Immature natural killer cell (primary cell): ENCODE measurements around the gene CLDN4. TPM values are rescaled to one million over a fixed set of nuclear protein-coding genes. Genes with fewer than 3 reads are reported as not detected.
"Not testable (repeated sequence)": the region's sequence is repeated elsewhere in the genome, so short reads cannot be mapped to it uniquely, and the experiment has no call there.

Experiments
- DNase-seq, 3 donors: peaks; one replicate each; pipeline ENCODE4 v3.0.0; 2022; ENCODE audit warnings: mixed read lengths in 1 of 3
- H3K27ac Mint-ChIP-seq, 6 donors: one replicate each; pipeline ENCODE4 v1.8.0; 2020; ENCODE audit warnings: mixed read lengths in 6 of 6, mild to moderate bottlenecking in 5 of 6, inconsistent platforms in 4 of 6, moderate library complexity in 3 of 6
- H3K27me3 Mint-ChIP-seq, 3 donors: one replicate each; pipeline ENCODE4 v1.8.0; 2020 to 2021; ENCODE audit warnings: low read depth in 3 of 3, mild to moderate bottlenecking in 3 of 3, mixed read lengths in 3 of 3, moderate library complexity in 3 of 3, inconsistent platforms in 1 of 3
- H3K36me3 Mint-ChIP-seq, 3 donors: one replicate each; pipeline ENCODE4 v1.8.0; 2020; ENCODE audit warnings: mixed read lengths in 3 of 3, inconsistent platforms in 2 of 3, mild to moderate bottlenecking in 2 of 3
- H3K4me1 Mint-ChIP-seq, 2 donors: one replicate each; pipeline ENCODE4 v1.8.0; 2020; ENCODE audit warnings: inconsistent platforms in 2 of 2, mild to moderate bottlenecking in 2 of 2, mixed read lengths in 2 of 2, moderate library complexity in 1 of 2
- H3K4me3 Mint-ChIP-seq, 5 donors: one replicate each; pipeline ENCODE4 v1.8.0; 2020; ENCODE audit warnings: mild to moderate bottlenecking in 5 of 5, mixed read lengths in 5 of 5, inconsistent platforms in 3 of 5, moderate library complexity in 3 of 5
- H3K9me3 Mint-ChIP-seq, 6 donors: one replicate each; pipeline ENCODE4 v1.8.0; 2020; ENCODE audit warnings: mild to moderate bottlenecking in 6 of 6, mixed read lengths in 6 of 6, inconsistent platforms in 4 of 6, moderate library complexity in 3 of 6
- polyA plus RNA-seq, 3 donors: library from polyadenylated mRNA; unstranded; fragments of 300-500 nt; fragmentation: Illumina TruSeq; gene quantifications; one replicate each; pipeline ENCODE4 v1.2.3, GENCODE V29; 2021

The CLDN4 gene
- polyA plus RNA-seq, 3 donors from 2014 or later, result not detected

- Mint-ChIP-seq H3K36me3 (no peaks in the 10 kb centered on the region), H3K27me3 (peaks cover 0 to 5% (median 3%) of the 10 kb centered on the region in 3 donors), H3K9me3 (no peaks in the 10 kb centered on the region), H3K27ac (peak within 1 kb of the TSS in 5 of 6 donors; percentile 49 to 88 (median 53)), H3K4me1 (peaks cover 6 to 8% of the 10 kb centered on the region in 2 donors), H3K4me3 (peak within 1 kb of the TSS; percentile 85 to 89 (median 88))
- DNase-seq, result peak; percentile 83 to 89 (median 87)
Observed at GRCh38 chr7:73842067-73842976, 11.5 kb downstream of the CLDN4 start, which contains the start of gene METTL27. METTL27 (minus strand) TSS chr7:73842516; CDS start chr7:73842140, 376 bp downstream.

- peak overlapping the region; percentile 24 to 85 (median 36) for H3K4me3 Mint-ChIP-seq
- H3K36me3 Mint-ChIP-seq, result no peaks in the 10 kb centered on the region
- no peak overlapping the region for H3K27ac Mint-ChIP-seq
- DNase-seq, result no peak
- H3K27me3 Mint-ChIP-seq, result peaks cover 0 to 3% (median 2%) of the 10 kb centered on the region in 3 donors
- no peaks in the 10 kb centered on the region for H3K9me3 Mint-ChIP-seq
- H3K4me1 Mint-ChIP-seq, result peaks cover 6 to 8% of the 10 kb centered on the region in 2 donors
Observed at GRCh38 chr7:73844131-73844547, 13.3 kb downstream of the CLDN4 start.

DNA sequence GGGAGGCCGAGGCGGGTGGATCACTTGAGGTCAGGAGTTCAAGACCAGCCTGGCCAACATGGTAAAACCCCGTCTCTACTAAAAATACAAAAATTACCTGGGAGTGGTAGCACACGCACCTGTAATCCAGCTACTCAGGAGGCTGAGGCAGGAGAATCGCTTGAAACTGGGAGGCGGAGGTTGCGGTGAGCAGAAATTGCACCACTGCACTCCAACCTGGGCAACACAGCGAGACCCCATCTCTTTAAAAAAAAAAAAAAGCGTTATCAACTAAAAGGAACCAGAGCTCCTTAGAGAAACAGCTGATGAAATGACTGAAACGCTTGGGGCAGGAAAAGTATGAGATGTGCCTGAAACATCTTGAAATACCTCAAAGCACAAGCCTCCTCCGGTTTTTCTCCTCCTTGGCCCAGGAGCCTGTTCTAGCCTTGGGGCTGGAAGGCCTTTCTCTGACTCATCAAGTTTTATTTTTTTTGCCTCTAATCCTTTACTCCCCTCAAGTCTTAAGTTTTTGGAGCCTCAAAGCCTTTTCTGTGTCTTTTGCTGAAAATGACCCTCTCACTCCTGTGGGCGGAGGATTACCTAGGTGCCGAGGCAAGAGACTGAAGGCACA lies 14.2 kb downstream of the CLDN4 start:
- DNase-seq, result no peak
- Mint-ChIP-seq H3K27me3 (peaks cover 0 to 5% (median 2%) of the 10 kb centered on the region in 3 donors), H3K4me1 (peaks cover 6 to 8% of the 10 kb centered on the region in 2 donors), H3K36me3 (no peaks in the 10 kb centered on the region), H3K27ac (peak overlapping the region in 1 of 6 donors; percentile 21), H3K9me3 (no peaks in the 10 kb centered on the region), H3K4me3 (peak overlapping the region in 1 of 5 donors; percentile 2)

GRCh38 chr7:73845701-73846195 lies 15.0 kb downstream of the CLDN4 start:
- H3K27ac Mint-ChIP-seq, result not testable (repeated sequence)

GRCh38 chr7:73847941-73848723 lies 17.3 kb downstream of the CLDN4 start:
- DNase-seq, result no peak
- H3K4me3 Mint-ChIP-seq, result no peak overlapping the region
- no peak overlapping the region for H3K27ac Mint-ChIP-seq
- H3K9me3 Mint-ChIP-seq, result no peaks in the 10 kb centered on the region
- H3K4me1 Mint-ChIP-seq, result peaks cover 0 to 8% of the 10 kb centered on the region in 2 donors
- no peaks in the 10 kb centered on the region for H3K36me3 Mint-ChIP-seq
- peaks cover 1 to 6% (median 2%) of the 10 kb centered on the region in 3 donors for H3K27me3 Mint-ChIP-seq

More at GRCh38 chr7:73845701-73846195, 15.0 kb downstream of the CLDN4 start:
- not testable (repeated sequence) for H3K9me3 Mint-ChIP-seq, H3K4me1 Mint-ChIP-seq, H3K27me3 Mint-ChIP-seq, DNase-seq, H3K4me3 Mint-ChIP-seq, H3K36me3 Mint-ChIP-seq

GRCh38 chr7:73850781-73851207 lies 20.0 kb downstream of the CLDN4 start:
- H3K9me3 Mint-ChIP-seq, result no peaks in the 10 kb centered on the region
- H3K27ac Mint-ChIP-seq, result no peak overlapping the region
- H3K4me3 Mint-ChIP-seq, result no peak overlapping the region
- H3K27me3 Mint-ChIP-seq, result peaks cover 1 to 13% (median 10%) of the 10 kb centered on the region in 3 donors
- no peak for DNase-seq
- H3K4me1 Mint-ChIP-seq, result peaks cover 0 to 5% of the 10 kb centered on the region in 2 donors
- no peaks in the 10 kb centered on the region for H3K36me3 Mint-ChIP-seq

- peaks cover 0 to 5% of the 10 kb centered on the region in 2 donors for H3K4me1 Mint-ChIP-seq
- H3K9me3 Mint-ChIP-seq, result no peaks in the 10 kb centered on the region
- no peak overlapping the region for H3K27ac Mint-ChIP-seq
- no peaks in the 10 kb centered on the region for H3K36me3 Mint-ChIP-seq
- no peak for DNase-seq
- H3K27me3 Mint-ChIP-seq, result peaks cover 5 to 15% (median 10%) of the 10 kb centered on the region in 3 donors
- no peak overlapping the region for H3K4me3 Mint-ChIP-seq
Observed at GRCh38 chr7:73851410-73852338, 20.9 kb downstream of the CLDN4 start.

- Mint-ChIP-seq H3K4me1 (peaks cover 0 to 5% of the 10 kb centered on the region in 2 donors), H3K27ac (no peak overlapping the region), H3K9me3 (no peaks in the 10 kb centered on the region), H3K36me3 (no peaks in the 10 kb centered on the region), H3K27me3 (peaks cover 6 to 17% (median 10%) of the 10 kb centered on the region in 3 donors), H3K4me3 (no peak overlapping the region)
- DNase-seq, result no peak
Observed at GRCh38 chr7:73852500-73852899, 21.7 kb downstream of the CLDN4 start.

- peaks cover 8 to 17% (median 14%) of the 10 kb centered on the region in 3 donors for H3K27me3 Mint-ChIP-seq
- H3K27ac Mint-ChIP-seq, result no peak overlapping the region
- no peak overlapping the region for H3K4me3 Mint-ChIP-seq
- H3K36me3 Mint-ChIP-seq, result no peaks in the 10 kb centered on the region
- no peaks in the 10 kb centered on the region for H3K9me3 Mint-ChIP-seq
- peaks cover 0 to 5% of the 10 kb centered on the region in 2 donors for H3K4me1 Mint-ChIP-seq
- no peak for DNase-seq
Observed at GRCh38 chr7:73856941-73857340, 26.1 kb downstream of the CLDN4 start.

DNA sequence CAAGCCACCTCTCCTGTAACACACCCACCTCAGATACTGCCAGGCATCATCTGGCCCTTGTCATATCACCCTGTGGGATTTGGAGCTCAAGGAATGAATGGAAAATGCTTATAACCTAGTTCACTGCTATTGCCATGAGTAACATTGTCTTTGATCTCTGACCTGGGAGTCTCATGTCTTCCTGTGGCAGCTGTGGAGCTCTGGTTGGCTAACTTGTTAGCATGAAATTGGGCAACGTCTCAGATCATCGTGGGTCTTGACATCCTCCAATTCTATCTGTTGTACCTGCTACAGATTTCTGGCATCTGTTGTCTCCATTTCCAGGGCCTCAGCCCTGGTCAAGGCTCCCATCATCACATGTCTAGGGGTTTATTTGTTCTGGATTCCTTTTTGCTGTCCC lies 28.0 kb downstream of the CLDN4 start:
- Mint-ChIP-seq H3K9me3 (no peaks in the 10 kb centered on the region), H3K27me3 (peaks cover 7 to 14% (median 11%) of the 10 kb centered on the region in 3 donors), H3K4me3 (no peak overlapping the region), H3K27ac (no peak overlapping the region), H3K4me1 (peaks cover 0 to 5% of the 10 kb centered on the region in 2 donors), H3K36me3 (no peaks in the 10 kb centered on the region)
- no peak for DNase-seq

DNA sequence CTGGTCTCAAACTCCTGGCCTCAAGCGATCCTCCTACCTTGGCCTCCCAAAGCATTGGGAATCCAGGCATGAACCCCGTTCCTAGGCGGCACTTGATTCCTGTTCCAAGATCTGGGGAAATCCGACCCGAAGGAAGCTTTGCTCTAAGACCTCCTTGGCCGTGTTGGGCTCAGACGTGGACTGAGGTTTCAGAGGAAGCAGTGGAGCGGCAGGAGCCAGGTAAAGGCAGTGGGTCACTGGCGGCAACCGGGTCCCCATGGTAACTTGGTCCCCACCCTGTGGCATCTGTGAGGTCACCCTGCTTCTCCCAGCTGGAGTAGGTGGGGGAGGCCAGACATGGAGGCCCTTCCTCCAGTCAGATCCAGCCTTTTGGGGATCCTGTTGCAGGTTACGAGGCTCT lies 30.1 kb downstream of the CLDN4 start, which contains the start of gene TMEM270:
TSS of gene TMEM270 (plus strand) at position 301 of the 400 bp plus-strand sequence. CDS start at position 337, 36 bp downstream.
- Mint-ChIP-seq H3K27me3 (peaks cover 4 to 11% (median 6%) of the 10 kb centered on the region in 3 donors), H3K4me1 (no peaks in the 10 kb centered on the region), H3K9me3 (no peaks in the 10 kb centered on the region), H3K4me3 (no peak within 1 kb of the TSS), H3K36me3 (no peaks in the 10 kb centered on the region), H3K27ac (no peak within 1 kb of the TSS)
- no peak for DNase-seq

GRCh38 chr7:73861305-73861704 lies 30.5 kb downstream of the CLDN4 start:
- H3K4me1 Mint-ChIP-seq, result no peaks in the 10 kb centered on the region

More at GRCh38 chr7:73861305-73861704, 30.5 kb downstream of the CLDN4 start:
- Mint-ChIP-seq H3K9me3 (no peaks in the 10 kb centered on the region), H3K4me3 (no peak overlapping the region), H3K36me3 (no peaks in the 10 kb centered on the region), H3K27me3 (peaks cover 4 to 11% (median 6%) of the 10 kb centered on the region in 3 donors), H3K27ac (no peak overlapping the region)
- DNase-seq, result no peak
